OCI-LY1 (cell line): ENCODE results near the gene DCK.

Experiments used
- CTCF ChIP-seq: fragments of 200-600 bp; sonication (generic), shearing (Covaris generic); IDR thresholded peaks from 2 replicates; pipeline ENCODE4 v1.5.1; 2017; ENCODE audit warnings: mild to moderate bottlenecking, antibody characterized with exemption, low read length, moderate library complexity, mixed read lengths
- EZH2 ChIP-seq: fragments of 200-600 bp; sonication (generic), shearing (Covaris generic); IDR thresholded peaks from 2 replicates; pipeline ENCODE4 v1.8.0; 2017; ENCODE audit warnings: borderline replicate concordance, mixed run types, mild to moderate bottlenecking, antibody characterized with exemption, low read length, moderate library complexity, mixed read lengths

DNA sequence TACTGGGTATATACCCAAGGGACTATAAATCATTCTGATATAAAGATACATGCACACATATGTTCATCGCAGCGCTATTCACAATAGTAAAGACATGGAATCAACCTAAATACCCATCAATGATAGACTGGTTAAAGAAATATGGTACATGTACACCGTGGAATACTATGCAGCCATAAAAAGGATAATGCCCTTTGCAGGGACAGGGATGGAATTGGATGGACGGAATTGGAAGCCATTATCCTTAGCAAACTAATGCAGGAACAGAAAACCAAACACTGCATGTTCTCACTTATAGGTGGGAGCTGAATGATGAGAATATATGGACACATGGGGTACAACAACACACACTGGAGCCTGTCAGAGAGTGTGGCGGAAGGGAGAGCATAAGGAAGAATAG is 55.9 kb downstream of the DCK start:
- TF ChIP-seq CTCF (no peak), EZH2 (no peak)
